Measurements from ENCODE around the gene MED27.

- TF ChIP-seq EZH2 (IDR thresholded peaks at IDR 0.05; ENCODE audit: insufficient read depth, poor library complexity, severe bottlenecking) (no peak), EZH2phosphoT487 (IDR thresholded peaks at IDR 0.05; ENCODE audit: insufficient read depth, low read depth) (no peak)
These were observed 118.7 kb downstream of the MED27 start for GRCh38 chr9:131960851-131961495.
